NCI-H2081 treated with DMSO at 0.1 percent for 48 hours (cell line): ENCODE data around the gene UBN1.

Experiments used
- DNase-seq: peaks from one replicate; lab custom pipeline; 2025; lab: John Stamatoyannopoulos, UW

The UBN1 gene

DNA sequence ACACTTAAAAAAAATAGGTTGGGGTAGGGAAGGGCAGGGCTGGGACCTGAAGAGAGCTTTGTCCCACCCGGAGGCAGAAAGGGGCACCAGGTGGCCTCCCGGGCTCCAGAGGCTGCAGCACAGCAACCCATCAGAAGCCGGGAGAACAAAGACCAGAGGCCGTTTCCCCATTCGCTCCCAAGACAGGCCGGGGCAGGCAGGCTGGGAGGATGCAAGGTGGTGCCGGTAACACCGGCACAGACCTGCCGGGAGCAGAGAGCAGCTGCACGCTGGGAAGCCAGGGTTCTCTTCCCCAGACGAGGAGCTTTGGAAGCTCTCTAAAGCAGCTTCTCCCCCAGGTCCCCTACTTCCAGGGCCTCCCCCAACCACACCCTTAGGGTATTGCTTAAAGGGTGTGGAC, 84.1 kb downstream of the UBN1 start:
- DNase-seq = no peak
